Measurements from ENCODE around the gene LRRC8D. TPM values are rescaled to one million over a fixed set of nuclear protein-coding genes. Genes with fewer than 3 reads are reported as not detected.

The LRRC8D gene
- total RNA-seq, 1 donor from 2014 or later: 30.6 TPM

DNA sequence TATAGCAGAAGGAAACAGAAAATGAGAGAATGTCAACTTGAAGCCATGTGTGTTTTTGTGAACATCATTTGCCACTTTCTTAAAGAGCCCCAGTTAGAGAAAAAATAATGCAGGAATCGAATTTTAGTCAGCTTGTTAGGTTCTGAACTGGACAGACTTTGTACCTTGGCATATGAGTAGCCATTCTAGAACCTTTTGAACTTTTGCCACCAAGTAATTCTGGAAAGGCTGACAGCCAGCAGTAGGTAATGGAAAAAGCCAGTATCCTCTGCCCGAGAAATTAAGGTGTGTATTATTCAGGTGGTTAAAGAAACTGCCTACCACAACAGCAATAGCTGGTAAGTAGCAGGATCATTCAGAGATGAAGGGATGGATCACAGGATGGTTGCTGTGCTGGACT, 20.7 kb downstream of the LRRC8D start:
- Histone ChIP-seq H3K36me3 (ENCODE audit: control insufficient read depth, insufficient read depth, low read length) (no peaks in the 10 kb centered on the region), H3K27me3 (ENCODE audit: control insufficient read depth, insufficient read depth, low read length) (no peaks in the 10 kb centered on the region), H3K4me3 (ENCODE audit: low read depth, low read length) (no peak overlapping the region)
- DNase-seq (ENCODE audit: low read depth): no peak
- TF ChIP-seq CTCF (IDR thresholded peaks at IDR 0.05; ENCODE audit: insufficient read depth, low read length, poor library complexity, severe bottlenecking): no peak

- no peaks in the 10 kb centered on the region for H3K36me3 ChIP-seq (ENCODE audit: control insufficient read depth, insufficient read depth, low read length)
- peak overlapping the region; percentile 63 for H3K4me3 ChIP-seq (ENCODE audit: low read depth, low read length)
- no peak for DNase-seq (ENCODE audit: low read depth)
- H3K27me3 ChIP-seq (ENCODE audit: control insufficient read depth, insufficient read depth, low read length): no peaks in the 10 kb centered on the region
- TF ChIP-seq CTCF (IDR thresholded peaks at IDR 0.05; ENCODE audit: insufficient read depth, low read length, poor library complexity, severe bottlenecking): no peak
These were observed 21.9 kb downstream of the LRRC8D start for GRCh38 chr1:89842567-89843272.

- Histone ChIP-seq H3K4me3 (ENCODE audit: low read depth, low read length) (peak overlapping the region; percentile 63), H3K36me3 (ENCODE audit: control insufficient read depth, insufficient read depth, low read length) (no peaks in the 10 kb centered on the region), H3K27me3 (ENCODE audit: control insufficient read depth, insufficient read depth, low read length) (no peaks in the 10 kb centered on the region)
- DNase-seq (ENCODE audit: low read depth): no peak
- TF ChIP-seq CTCF (IDR thresholded peaks at IDR 0.05; ENCODE audit: insufficient read depth, low read length, poor library complexity, severe bottlenecking): peak; percentile 31
These were observed 22.7 kb downstream of the LRRC8D start for GRCh38 chr1:89843273-89844130.

GRCh38 chr1:89844241-89844807, 23.5 kb downstream of the LRRC8D start:
- Histone ChIP-seq H3K36me3 (ENCODE audit: control insufficient read depth, insufficient read depth, low read length) (no peaks in the 10 kb centered on the region), H3K4me3 (ENCODE audit: low read depth, low read length) (peak overlapping the region; percentile 63), H3K27me3 (ENCODE audit: control insufficient read depth, insufficient read depth, low read length) (no peaks in the 10 kb centered on the region)
- no peak for TF ChIP-seq CTCF (IDR thresholded peaks at IDR 0.05; ENCODE audit: insufficient read depth, low read length, poor library complexity, severe bottlenecking)
- no peak for DNase-seq (ENCODE audit: low read depth)

DNA sequence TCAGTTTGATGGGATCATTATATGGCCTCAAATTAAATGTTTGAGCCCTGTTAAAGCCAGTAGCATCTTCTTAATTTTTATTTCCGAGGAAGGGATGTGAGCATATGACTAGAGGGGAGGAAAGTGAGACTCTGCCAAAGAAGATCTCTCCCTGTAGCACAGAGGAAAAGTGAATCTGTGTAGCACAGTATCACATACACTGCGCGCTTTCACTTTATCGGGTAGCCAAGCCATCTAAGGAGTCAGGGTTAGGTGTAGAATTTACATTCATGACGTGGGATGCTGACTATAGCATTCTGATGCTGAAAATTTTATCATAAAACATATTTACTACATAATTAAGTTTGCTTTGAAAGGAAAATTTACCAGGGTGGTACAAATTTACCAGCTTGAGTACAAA, 24.0 kb downstream of the LRRC8D start:
- no peak for TF ChIP-seq CTCF (IDR thresholded peaks at IDR 0.05; ENCODE audit: insufficient read depth, low read length, poor library complexity, severe bottlenecking)
- Histone ChIP-seq H3K4me3 (ENCODE audit: low read depth, low read length) (no peak overlapping the region), H3K27me3 (ENCODE audit: control insufficient read depth, insufficient read depth, low read length) (no peaks in the 10 kb centered on the region), H3K36me3 (ENCODE audit: control insufficient read depth, insufficient read depth, low read length) (no peaks in the 10 kb centered on the region)
- DNase-seq (ENCODE audit: low read depth): no peak
